GM12878 (cell line): ENCODE data around the gene GYG1. TPM values are rescaled to one million over a fixed set of nuclear protein-coding genes. Genes with fewer than 3 reads are reported as not detected.

Source experiments
- ATAC-seq: fragments of 200-7000 bp; cut with Tn5 transposase; 3 replicates; pipeline ENCODE4 v1.9.1; 2020; ENCODE audit warnings: mild to moderate bottlenecking, moderate library complexity
- BruUV-seq: library from RNA; stranded (reverse); fragments of 400-500 nt; replicated peaks from 2 replicates; lab custom pipeline; 2021; lab: Mats Ljungman, UMichigan
- CTCF ChIA-PET: fragments of 300-600 bp; sonication (Branson Sonifier 250); formaldehyde crosslinking; extraction: SDS; loops from one replicate; lab custom pipeline; 2021; ENCODE audit warnings: inconsistent platforms; lab: Yijun Ruan, JAX
- POLR2A ChIA-PET: fragments of 350-600 bp; formaldehyde crosslinking; extraction: SDS; loops from one replicate; lab custom pipeline; 2021; ENCODE audit warnings: inconsistent platforms; lab: Charles Lee
- RAD21 ChIA-PET: fragments of 300-600 bp; sonication (Branson Sonifier 250); formaldehyde crosslinking; loops from one replicate; lab custom pipeline; 2023; ENCODE audit warnings: antibody characterized with exemption; ENCODE audit not compliant: unreplicated experiment; lab: Charles Lee
- SMC1A ChIA-PET: fragments of 300-600 bp; sonication (Branson Sonifier 250); formaldehyde crosslinking; loops from one replicate; lab custom pipeline; 2023; ENCODE audit not compliant: unreplicated experiment, uncharacterized antibody; lab: Charles Lee
- DNase-seq: peaks from one replicate; pipeline ENCODE4 v3.0.0-alpha.2; 2011; ENCODE audit warnings: low read depth, low spot score
- FAIRE-seq: peaks from 3 replicates; lab custom pipeline; 2011; peaks lifted over from hg19 to GRCh38; lab: Jason Lieb, UNC
- H2AFZ ChIP-seq: 2 replicates; pipeline ENCODE4 v1.6.0; 2011; ENCODE audit warnings: low read depth, low read length, control low read depth; ENCODE audit not compliant: control insufficient read depth
- H3K27ac ChIP-seq: 2 replicates; pipeline ENCODE4 v1.5.1; 2011; ENCODE audit warnings: control low read depth; ENCODE audit not compliant: control insufficient read depth, insufficient read depth
- H3K27me3 ChIP-seq, 2 experiments: replicated peaks in 1 of 2; 2 replicates each; pipeline versions ENCODE4 v1.6.0 to v1.6.1; 2011; ENCODE audit warnings: low read length in 1 of 2; ENCODE audit not compliant: control insufficient read depth in 2 of 2, insufficient read depth in 2 of 2
- H3K36me3 ChIP-seq, 2 experiments: 2 replicates each; pipeline ENCODE4 v1.5.1; 2011; ENCODE audit warnings: low read length in 1 of 2; ENCODE audit not compliant: control insufficient read depth in 2 of 2, insufficient read depth in 2 of 2
- H3K4me1 ChIP-seq: 2 replicates; pipeline ENCODE4 v1.6.1; 2011; ENCODE audit warnings: mild to moderate bottlenecking, low read length, moderate library complexity, mixed read lengths; ENCODE audit not compliant: control insufficient read depth, insufficient read depth
- H3K4me2 ChIP-seq: 2 replicates; pipeline ENCODE4 v1.6.0; 2011; ENCODE audit warnings: control low read depth; ENCODE audit not compliant: control insufficient read depth, insufficient read depth
- H3K4me3 ChIP-seq: fragments of 200-600 bp; sonication (generic); 2 replicates; pipeline ENCODE4 v1.5.1; 2016
- H3K79me2 ChIP-seq: 2 replicates; pipeline ENCODE4 v1.6.0; 2011; ENCODE audit warnings: low read length; ENCODE audit not compliant: control insufficient read depth, insufficient read depth
- H3K9ac ChIP-seq: 2 replicates; pipeline ENCODE4 v1.8.0; 2011; ENCODE audit warnings: low read length, control low read depth, mixed read lengths; ENCODE audit not compliant: control insufficient read depth, insufficient read depth
- H3K9me3 ChIP-seq: replicated peaks from 3 replicates; pipeline ENCODE4 v1.5.1; 2011; ENCODE audit warnings: mild to moderate bottlenecking, low read length; ENCODE audit not compliant: control insufficient read depth, insufficient read depth
- H4K20me1 ChIP-seq: 2 replicates; pipeline ENCODE4 v1.6.0; 2011; ENCODE audit not compliant: control insufficient read depth, insufficient read depth
- ATF2 ChIP-seq: IDR thresholded peaks from 2 replicates; pipeline ENCODE4 v1.6.1; 2012; ENCODE audit warnings: low read length, inconsistent platforms
- CHD1 ChIP-seq: IDR thresholded peaks from 2 replicates; pipeline ENCODE4 v1.6.1; 2012; ENCODE audit warnings: low read depth, low read length, improper control_type of control experiment
- CHD2 ChIP-seq: IDR thresholded peaks from 2 replicates; pipeline ENCODE4 v1.6.1; 2011; ENCODE audit warnings: low read depth, low read length, improper control_type of control experiment, borderline replicate concordance
- ELK1 ChIP-seq: IDR thresholded peaks from 2 replicates; pipeline ENCODE4 v1.6.1; 2012; ENCODE audit warnings: low read depth, low read length, improper control_type of control experiment
- FOXM1 ChIP-seq: IDR thresholded peaks from 2 replicates; pipeline ENCODE4 v1.6.1; 2012; ENCODE audit warnings: low read depth, mild to moderate bottlenecking, inconsistent platforms, low read length, moderate library complexity
- IRF3 ChIP-seq: fragments of 450-650 bp; IDR thresholded peaks from 2 replicates; pipeline ENCODE4 v1.6.1; 2014; ENCODE audit warnings: mild to moderate bottlenecking
- KLF5 ChIP-seq: fragments of 450-650 bp; IDR thresholded peaks from 2 replicates; pipeline ENCODE4 v1.6.1; 2014; ENCODE audit warnings: mild to moderate bottlenecking; ENCODE audit not compliant: partially characterized antibody
- LARP7 ChIP-seq: fragments of 450-650 bp; IDR thresholded peaks from 2 replicates; pipeline ENCODE4 v1.6.1; 2017; ENCODE audit warnings: mild to moderate bottlenecking
- NBN ChIP-seq: fragments of 450-650 bp; IDR thresholded peaks from 2 replicates; pipeline ENCODE4 v1.6.1; 2016
- PAX8 ChIP-seq: fragments of 450-650 bp; IDR thresholded peaks from 2 replicates; pipeline ENCODE4 v1.6.1; 2017; ENCODE audit warnings: mild to moderate bottlenecking, moderate library complexity
- POU2F2 ChIP-seq: IDR thresholded peaks from 3 replicates; pipeline ENCODE4 v1.6.1; 2011; ENCODE audit warnings: low read depth, mild to moderate bottlenecking, low read length, borderline replicate concordance
- RB1 ChIP-seq: fragments of 450-650 bp; formaldehyde crosslinking; IDR thresholded peaks from 2 replicates; pipeline ENCODE4 v1.6.1; 2017; ENCODE audit warnings: mild to moderate bottlenecking, borderline replicate concordance
- RELA ChIP-seq: fragments of 450-650 bp; IDR thresholded peaks from 2 replicates; pipeline ENCODE4 v1.8.0; 2014; ENCODE audit warnings: borderline replicate concordance; ENCODE audit not compliant: partially characterized antibody
- TBL1XR1 ChIP-seq: IDR thresholded peaks from 2 replicates; pipeline ENCODE4 v1.6.1; 2012; ENCODE audit warnings: low read depth, low read length, improper control_type of control experiment
- WRNIP1 ChIP-seq: IDR thresholded peaks from 2 replicates; pipeline ENCODE4 v1.6.1; 2011; ENCODE audit warnings: low read depth, low read length, improper control_type of control experiment, borderline replicate concordance
- YY1 ChIP-seq: IDR thresholded peaks from 2 replicates; pipeline ENCODE4 v1.6.1; 2011; ENCODE audit warnings: low read depth, mild to moderate bottlenecking, low read length
- WGBS: methylation state at CpG from one replicate; pipeline ENCODE4 v1.1.6; 2016; ENCODE audit warnings: low lambda C conversion rate; ENCODE audit not compliant: insufficient replicate concordance, insufficient coverage; ENCODE audit errors: missing lambda C conversion rate; 5-methylcytosine and 5-hydroxymethylcytosine counted together
- in situ Hi-C: fragments of 300-500 bp; cut with MboI; formaldehyde crosslinking; loops from 9 replicates; pipeline ENCODE4 v1.14.3; 2018; ENCODE audit warnings: mixed read lengths
- intact Hi-C: fragments of 100-400 bp; cut with micrococcal nuclease; formaldehyde crosslinking; loops from one replicate; pipeline ENCODE4 v1.14.2; 2022; ENCODE audit not compliant: unreplicated experiment
- polyA plus RNA-seq, 11 experiments: library from polyadenylated mRNA; depleted of rRNA in 4 of 11; unstranded in 6 of 11; stranded (reverse) in 5 of 11; fragments of >200 nt; fragmentation: Nextera tagmentation in 4 of 11; fragmentation: Illumina TruSeq in 1 of 11; extraction: Ambion mirVana in 4 of 11; extraction: Trizol in 1 of 11; gene quantifications; 1 replicate in 1 of 11; 2 replicates in 10 of 11; pipeline versions ENCODE4 v1.2.1 to v1.2.3, GENCODE V29; 2011 to 2016; ENCODE audit warnings: inconsistent platforms in 2 of 11, missing spikeins in 2 of 11, low read depth in 1 of 11
- total RNA-seq, 4 experiments: library from RNA; depleted of rRNA in 3 of 4; stranded (reverse); fragments of >200 nt in 3 of 4; fragmentation: Illumina TruSeq in 1 of 4; extraction: Trizol in 1 of 4; gene quantifications; 2 replicates each; pipeline versions ENCODE4 v1.2.1 to v1.2.3, GENCODE V29; 2013 to 2021
- TF ChIP-seq, protein P1 (sequence below): fragments of 450-650 bp; IDR thresholded peaks from 2 replicates; pipeline ENCODE4 v1.6.1; 2016; ENCODE audit warnings: mild to moderate bottlenecking, moderate library complexity, borderline replicate concordance

Gene GYG1
- total and polyA plus RNA-seq, 10 of the 15 experiments (the other 5 are each of a cell fraction or from before 2014, with no cell fraction given): 11.8 to 38.9 (median 22.9) TPM

- H3K4me2 ChIP-seq: no peak overlapping the region
- H4K20me1 ChIP-seq: no peaks in the 10 kb centered on the region
- CTCF ChIA-PET: interaction anchor here (0.7 to 11.7 kb wide), 5 partner anchors 12 to 88 kb away, joined by 4 to 179 read pairs (median 4); partner anchors contain the start of gene CPA3
- in situ Hi-C loops (loop anchor here (5.0 to 10.0 kb wide), 2 partner anchors 87 to 564 kb away; no protein-coding TSS in a partner anchor), intact Hi-C loops (no loop called here)
- FAIRE-seq (no peak), DNase-seq (no peak), ATAC-seq (no peak)
- H3K9me3 ChIP-seq: no peaks in the 10 kb centered on the region
- no TSS peak for BruUV-seq
- H3K9ac ChIP-seq: no peak overlapping the region
- no peaks in the 10 kb centered on the region for H3K36me3 ChIP-seq
- H3K4me3 ChIP-seq: no peak overlapping the region
- POLR2A ChIA-PET: no interaction called here
- no peaks in the 10 kb centered on the region for H3K4me1 ChIP-seq
- no peak overlapping the region for H2AFZ ChIP-seq
- H3K27ac ChIP-seq: no peak overlapping the region
- RAD21 ChIA-PET: interaction anchor here (0.5 kb wide), 1 partner anchor 275 kb away, joined by 3 read pairs; no protein-coding TSS in a partner anchor
- SMC1A ChIA-PET: interaction anchor here (0.7 kb wide), 1 partner anchor 360 kb away, joined by 3 read pairs; no protein-coding TSS in a partner anchor
- H3K79me2 ChIP-seq: no peaks in the 10 kb centered on the region
- WGBS: 59% methylated on average over 8 of the region's 8 CpGs
- H3K27me3 ChIP-seq: no peaks in the 10 kb centered on the region; a peak in 1 of 4 replicates
- TF ChIP-seq IRF3 (no peak), ATF2 (no peak), PAX8 (no peak), TBL1XR1 (no peak), WRNIP1 (no peak), LARP7 (no peak), KLF5 (no peak), YY1 (no peak), NBN (no peak), FOXM1 (no peak), CHD2 (no peak), RELA (no peak), POU2F2 (no peak), ELK1 (no peak), RB1 (no peak), CHD1 (no peak)
- TF ChIP-seq, protein P1, sequence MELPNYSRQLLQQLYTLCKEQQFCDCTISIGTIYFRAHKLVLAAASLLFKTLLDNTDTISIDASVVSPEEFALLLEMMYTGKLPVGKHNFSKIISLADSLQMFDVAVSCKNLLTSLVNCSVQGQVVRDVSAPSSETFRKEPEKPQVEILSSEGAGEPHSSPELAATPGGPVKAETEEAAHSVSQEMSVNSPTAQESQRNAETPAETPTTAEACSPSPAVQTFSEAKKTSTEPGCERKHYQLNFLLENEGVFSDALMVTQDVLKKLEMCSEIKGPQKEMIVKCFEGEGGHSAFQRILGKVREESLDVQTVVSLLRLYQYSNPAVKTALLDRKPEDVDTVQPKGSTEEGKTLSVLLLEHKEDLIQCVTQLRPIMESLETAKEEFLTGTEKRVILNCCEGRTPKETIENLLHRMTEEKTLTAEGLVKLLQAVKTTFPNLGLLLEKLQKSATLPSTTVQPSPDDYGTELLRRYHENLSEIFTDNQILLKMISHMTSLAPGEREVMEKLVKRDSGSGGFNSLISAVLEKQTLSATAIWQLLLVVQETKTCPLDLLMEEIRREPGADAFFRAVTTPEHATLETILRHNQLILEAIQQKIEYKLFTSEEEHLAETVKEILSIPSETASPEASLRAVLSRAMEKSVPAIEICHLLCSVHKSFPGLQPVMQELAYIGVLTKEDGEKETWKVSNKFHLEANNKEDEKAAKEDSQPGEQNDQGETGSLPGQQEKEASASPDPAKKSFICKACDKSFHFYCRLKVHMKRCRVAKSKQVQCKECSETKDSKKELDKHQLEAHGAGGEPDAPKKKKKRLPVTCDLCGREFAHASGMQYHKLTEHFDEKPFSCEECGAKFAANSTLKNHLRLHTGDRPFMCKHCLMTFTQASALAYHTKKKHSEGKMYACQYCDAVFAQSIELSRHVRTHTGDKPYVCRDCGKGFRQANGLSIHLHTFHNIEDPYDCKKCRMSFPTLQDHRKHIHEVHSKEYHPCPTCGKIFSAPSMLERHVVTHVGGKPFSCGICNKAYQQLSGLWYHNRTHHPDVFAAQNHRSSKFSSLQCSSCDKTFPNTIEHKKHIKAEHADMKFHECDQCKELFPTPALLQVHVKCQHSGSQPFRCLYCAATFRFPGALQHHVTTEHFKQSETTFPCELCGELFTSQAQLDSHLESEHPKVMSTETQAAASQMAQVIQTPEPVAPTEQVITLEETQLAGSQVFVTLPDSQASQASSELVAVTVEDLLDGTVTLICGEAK: no peak
These were observed 42.3 kb upstream of the GYG1 start for GRCh38 chr3:148948913-148949657.
